ENCODE data around the gene MACROD2. TPM values are rescaled to one million over a fixed set of nuclear protein-coding genes. Genes with fewer than 3 reads are reported as not detected.

MACROD2 gene
- total and polyA plus RNA-seq, 8 donors = 0.78 to 31.3 (median 10.9) TPM; not detected in 1

DNA sequence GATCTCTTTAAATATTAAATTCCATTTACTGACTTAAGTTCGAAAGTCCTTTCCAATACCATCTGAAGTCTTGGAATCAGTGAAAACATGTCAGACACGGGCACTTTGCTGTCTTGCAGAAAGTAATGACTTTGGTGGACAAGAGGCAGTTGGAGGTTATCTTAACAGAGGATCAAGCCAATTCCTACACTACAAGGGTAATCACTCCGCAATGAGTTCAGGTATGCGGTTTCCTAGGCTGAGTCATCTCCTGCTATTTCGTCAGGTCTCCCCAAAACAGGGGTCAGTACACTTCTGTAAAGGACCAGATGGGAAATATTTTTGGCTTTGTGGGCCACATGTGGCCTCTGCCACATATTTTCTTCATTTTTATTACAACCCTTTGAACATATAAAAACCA is 1921.3 kb downstream of the MACROD2 start:
- TF ChIP-seq, protein P1, sequence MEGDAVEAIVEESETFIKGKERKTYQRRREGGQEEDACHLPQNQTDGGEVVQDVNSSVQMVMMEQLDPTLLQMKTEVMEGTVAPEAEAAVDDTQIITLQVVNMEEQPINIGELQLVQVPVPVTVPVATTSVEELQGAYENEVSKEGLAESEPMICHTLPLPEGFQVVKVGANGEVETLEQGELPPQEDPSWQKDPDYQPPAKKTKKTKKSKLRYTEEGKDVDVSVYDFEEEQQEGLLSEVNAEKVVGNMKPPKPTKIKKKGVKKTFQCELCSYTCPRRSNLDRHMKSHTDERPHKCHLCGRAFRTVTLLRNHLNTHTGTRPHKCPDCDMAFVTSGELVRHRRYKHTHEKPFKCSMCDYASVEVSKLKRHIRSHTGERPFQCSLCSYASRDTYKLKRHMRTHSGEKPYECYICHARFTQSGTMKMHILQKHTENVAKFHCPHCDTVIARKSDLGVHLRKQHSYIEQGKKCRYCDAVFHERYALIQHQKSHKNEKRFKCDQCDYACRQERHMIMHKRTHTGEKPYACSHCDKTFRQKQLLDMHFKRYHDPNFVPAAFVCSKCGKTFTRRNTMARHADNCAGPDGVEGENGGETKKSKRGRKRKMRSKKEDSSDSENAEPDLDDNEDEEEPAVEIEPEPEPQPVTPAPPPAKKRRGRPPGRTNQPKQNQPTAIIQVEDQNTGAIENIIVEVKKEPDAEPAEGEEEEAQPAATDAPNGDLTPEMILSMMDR (IDR thresholded peaks at IDR 0.05) = no peak
- Histone ChIP-seq H3K36me3 (no peaks in the 10 kb centered on the region), H3K9me3 (no peaks in the 10 kb centered on the region), H3K4me3 (no peak overlapping the region), H3K4me1 (peaks cover 0 to 11% (median 5%) of the 10 kb centered on the region in 4 donors), H3K27me3 (no peaks in the 10 kb centered on the region), H3K27ac (no peak overlapping the region)
- 87 to 93% (median 92%) methylated on average over 5 of the region's 5 CpGs for WGBS, 5 donors
- intact Hi-C loops (cut with DNase I; ENCODE audit: low total_unique reads) = no loop called here
- DNase-seq = no peak

DNA sequence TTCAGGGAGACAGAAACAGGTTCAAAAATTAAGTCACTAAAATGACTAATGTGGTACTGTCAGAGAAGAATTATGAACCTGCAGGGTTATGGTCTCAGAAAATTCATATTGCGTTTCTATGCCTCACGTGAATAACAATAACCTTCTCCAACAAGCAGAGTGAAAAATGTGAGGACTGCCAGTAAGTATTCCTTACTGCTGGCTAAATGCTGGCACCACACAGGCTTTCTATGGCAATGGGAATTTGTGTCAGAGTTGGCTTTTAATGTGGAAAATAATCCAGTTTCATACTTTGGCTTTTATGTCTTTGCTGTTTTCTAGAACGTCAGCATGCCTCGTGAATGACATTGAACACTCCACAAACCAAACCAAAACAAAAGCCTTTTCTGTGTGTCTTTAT is 1922.0 kb downstream of the MACROD2 start:
- Histone ChIP-seq H3K9me3 (no peaks in the 10 kb centered on the region), H3K27me3 (no peaks in the 10 kb centered on the region), H3K4me3 (no peak overlapping the region), H3K4me1 (peaks cover 0 to 11% (median 5%) of the 10 kb centered on the region in 4 donors), H3K36me3 (no peaks in the 10 kb centered on the region), H3K27ac (no peak overlapping the region)
- TF ChIP-seq POLR2A (IDR thresholded peaks at IDR 0.05) = no peak
- no peak for TF ChIP-seq POLR2AphosphoS5 (IDR thresholded peaks at IDR 0.05)
- intact Hi-C loops (cut with DNase I; ENCODE audit: low total_unique reads) = no loop called here
- DNase-seq = peak in 1 of 2 donors; percentile 24
- 62 to 88% (median 75%) methylated on average over 4 of the region's 4 CpGs for WGBS, 5 donors

DNA sequence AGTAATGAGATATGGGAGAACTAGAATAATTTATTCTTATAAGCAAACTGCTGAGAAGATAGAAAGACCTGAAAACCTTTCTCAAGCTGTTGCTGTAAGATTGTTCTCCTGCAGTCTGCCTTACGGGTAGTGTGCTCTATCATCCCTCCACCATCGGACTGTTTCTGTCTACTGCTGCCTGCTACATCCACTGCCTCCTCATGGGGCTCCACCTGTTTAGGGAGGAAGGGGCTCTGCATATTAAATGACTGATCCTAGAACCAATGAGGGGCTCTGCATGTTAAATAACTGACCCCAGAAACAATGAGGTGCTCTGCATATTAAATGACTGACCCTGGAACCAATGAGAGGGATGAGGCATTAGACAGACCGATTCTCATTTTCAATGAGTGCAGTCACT is 1923.3 kb downstream of the MACROD2 start:
- WGBS, 5 donors = 58 to 73% (median 60%) methylated on average over 3 of the region's 3 CpGs
- intact Hi-C loops (cut with DNase I; ENCODE audit: low total_unique reads) = no loop called here
- no peak for TF ChIP-seq EP300 (IDR thresholded peaks at IDR 0.05)
- TF ChIP-seq POLR2A (IDR thresholded peaks at IDR 0.05) = no peak
- TF ChIP-seq, protein P1 (IDR thresholded peaks at IDR 0.05) = no peak
- no peak for TF ChIP-seq POLR2AphosphoS5 (IDR thresholded peaks at IDR 0.05)

GRCh38 chr20:15919118-15919517 is 1923.8 kb downstream of the MACROD2 start:
- intact Hi-C loops (cut with DNase I; ENCODE audit: low total_unique reads) = no loop called here
- no peak for DNase-seq

More for the DNA sequence above, 1923.3 kb downstream of the MACROD2 start:
- no peaks in the 10 kb centered on the region for H3K9me3 ChIP-seq
- H3K27me3 ChIP-seq = no peaks in the 10 kb centered on the region
- no peak overlapping the region for H3K4me3 ChIP-seq
- H3K27ac ChIP-seq = no peak overlapping the region
- no peaks in the 10 kb centered on the region for H3K36me3 ChIP-seq
- no peak for DNase-seq
- peaks cover 0 to 6% (median 3%) of the 10 kb centered on the region in 4 donors for H3K4me1 ChIP-seq

GRCh38 chr20:15921930-15922329 is 1926.6 kb downstream of the MACROD2 start:
- Histone ChIP-seq H3K27me3 (no peaks in the 10 kb centered on the region), H3K27ac (no peak overlapping the region), H3K9me3 (no peaks in the 10 kb centered on the region), H3K4me3 (no peak overlapping the region), H3K36me3 (no peaks in the 10 kb centered on the region), H3K4me1 (no peaks in the 10 kb centered on the region)
- intact Hi-C loops (cut with DNase I; ENCODE audit: low total_unique reads) = no loop called here
- TF ChIP-seq EP300 (IDR thresholded peaks at IDR 0.05) (no peak), POLR2A (IDR thresholded peaks at IDR 0.05) (no peak), POLR2AphosphoS5 (IDR thresholded peaks at IDR 0.05) (no peak)
- TF ChIP-seq, protein P1 (IDR thresholded peaks at IDR 0.05) = no peak
- peak in 1 of 2 donors; percentile 49 for DNase-seq
- WGBS, 5 donors = 79 to 90% (median 88%) methylated on average over 3 to 4 of the region's 4 CpGs

More at GRCh38 chr20:15919118-15919517, 1923.8 kb downstream of the MACROD2 start:
- no peak for TF ChIP-seq POLR2A (IDR thresholded peaks at IDR 0.05)
- no peak for TF ChIP-seq POLR2AphosphoS5 (IDR thresholded peaks at IDR 0.05)
- TF ChIP-seq, protein P1 (IDR thresholded peaks at IDR 0.05) = no peak
- TF ChIP-seq EP300 (IDR thresholded peaks at IDR 0.05) = no peak
- no peak overlapping the region for H3K4me3 ChIP-seq
- no peaks in the 10 kb centered on the region for H3K27me3 ChIP-seq
- 78 to 82% (median 80%) methylated on average over 4 of the region's 4 CpGs for WGBS, 5 donors
- H3K36me3 ChIP-seq = no peaks in the 10 kb centered on the region
- no peak overlapping the region for H3K27ac ChIP-seq
- H3K9me3 ChIP-seq = no peaks in the 10 kb centered on the region
- peaks cover 0 to 1% (median under 1%) of the 10 kb centered on the region in 4 donors for H3K4me1 ChIP-seq
